Fibroblast of peridontal ligament (primary cell): ENCODE results near the gene PHLPP1.
A peak's percentile ranks its signal among the peaks of the same experiment; 100 is the strongest.

ENCODE experiments used
- DNase-seq: peaks from one replicate; pipeline ENCODE4 v3.0.0-alpha.2; 2010; ENCODE audit errors: extremely low read depth

PHLPP1 gene

DNA sequence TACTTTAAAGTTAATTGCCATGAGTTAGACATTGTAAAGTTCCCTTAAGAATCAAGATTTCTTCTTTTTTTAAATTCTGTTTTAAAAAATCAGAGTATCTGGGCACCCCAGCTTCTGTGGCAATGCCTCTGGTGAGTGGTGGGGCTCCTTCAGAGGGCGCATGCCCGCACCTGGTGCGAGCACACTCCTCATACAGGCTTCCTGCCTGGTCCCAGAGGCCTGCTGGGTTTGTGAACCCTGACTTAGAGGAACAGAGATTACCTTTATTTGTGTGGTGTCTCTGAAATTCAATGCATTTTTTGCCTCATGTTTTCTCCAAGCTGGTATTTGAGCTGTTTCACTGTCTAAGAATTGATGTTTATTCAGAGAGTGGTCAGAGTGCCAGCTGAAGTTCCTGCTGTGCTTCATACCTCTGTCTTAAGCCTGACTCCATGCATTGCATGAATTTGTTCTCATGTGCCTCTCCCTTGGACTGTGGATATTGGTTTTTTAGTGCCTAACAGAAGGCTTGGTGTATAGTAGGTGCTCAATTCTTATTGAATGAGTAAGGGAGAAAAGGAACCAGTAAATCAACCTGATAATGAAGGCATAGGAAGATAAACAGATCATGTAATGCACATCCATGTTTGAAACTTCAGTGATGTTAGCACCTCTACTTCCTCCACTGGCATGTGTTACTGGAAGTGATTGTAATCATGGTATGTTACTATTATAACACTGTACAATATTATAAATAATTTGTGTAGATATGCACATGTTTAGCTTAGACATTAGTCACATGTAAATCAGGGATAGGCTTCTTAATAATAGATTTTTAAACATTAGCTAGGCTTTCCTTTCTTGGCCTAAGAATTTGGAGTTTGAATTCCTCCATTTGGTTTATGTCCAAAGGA, 29.0 kb downstream of the PHLPP1 start:
- no peak for DNase-seq

DNA sequence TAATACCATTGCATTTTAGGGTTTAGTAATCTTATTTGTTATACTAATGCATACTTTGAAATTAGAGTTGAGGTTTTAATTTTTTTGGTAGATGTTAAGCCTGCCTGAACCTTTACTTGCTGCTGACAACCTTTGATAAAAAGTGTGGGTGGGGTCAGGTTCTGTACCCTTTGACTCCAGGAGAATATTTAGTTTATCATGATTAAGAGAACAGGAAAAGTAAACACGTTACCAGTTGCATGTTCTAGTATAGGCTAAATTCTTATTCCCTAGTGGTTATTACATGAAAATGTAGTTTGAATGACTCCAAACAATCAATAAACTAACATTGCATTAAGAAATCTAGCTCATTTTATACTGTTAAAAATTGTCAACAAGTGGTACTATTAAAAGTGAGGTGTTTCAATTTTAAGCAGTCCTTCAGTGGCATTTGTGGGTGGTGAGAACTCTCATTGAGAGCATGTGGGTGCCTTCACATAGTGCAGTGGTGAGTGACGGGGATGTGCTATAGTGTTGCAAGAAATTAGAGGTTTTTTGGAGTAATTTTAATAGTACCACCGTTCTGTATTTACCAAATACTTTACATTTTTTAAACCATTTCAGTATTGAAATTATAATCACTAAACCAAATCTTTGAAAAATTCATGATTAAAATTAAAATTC, 29.9 kb downstream of the PHLPP1 start:
- no peak for DNase-seq

DNA sequence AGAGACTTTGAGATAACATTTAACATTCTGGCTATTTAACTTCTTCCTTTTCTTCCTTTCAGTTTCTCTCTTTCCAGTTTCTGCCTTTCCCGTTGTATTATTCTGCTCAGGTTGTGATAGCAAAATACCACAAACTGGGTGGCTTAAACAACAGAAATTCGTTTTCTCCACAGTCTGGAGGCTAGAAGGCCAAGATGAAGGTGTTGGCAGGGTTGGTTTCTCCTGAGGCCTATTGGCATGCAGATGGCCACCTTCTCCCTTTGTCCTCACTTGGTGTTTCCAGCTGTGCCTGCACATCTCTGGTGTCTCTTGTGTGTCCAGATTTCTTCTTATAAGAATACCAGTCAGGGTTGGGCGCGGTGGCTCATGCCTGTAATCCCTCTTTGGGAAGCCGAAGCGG, 34.0 kb downstream of the PHLPP1 start:
- no peak for DNase-seq

DNA sequence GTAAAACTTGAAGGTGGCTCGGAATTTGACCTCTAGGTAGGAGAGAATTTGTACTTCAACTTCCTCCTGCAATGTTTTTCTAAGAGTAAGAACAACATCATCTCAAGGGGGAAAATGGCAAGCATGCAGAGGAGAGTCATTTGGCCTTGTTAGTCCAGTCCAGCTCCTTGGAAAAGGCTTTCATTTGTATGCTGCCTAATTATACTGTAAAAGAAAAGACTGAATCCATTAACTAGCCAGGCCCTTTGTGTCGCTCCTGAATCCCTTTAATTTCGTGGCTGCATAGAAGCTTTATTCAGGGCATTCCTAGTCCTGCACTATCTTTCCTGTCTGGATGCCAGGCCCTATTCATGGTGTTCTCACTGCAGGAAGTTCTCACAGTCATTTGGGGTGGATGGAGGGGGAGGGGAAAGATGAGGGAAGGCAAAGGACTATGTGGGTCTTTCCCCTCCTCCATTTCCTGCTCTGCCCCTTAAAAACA, 36.0 kb downstream of the PHLPP1 start:
- DNase-seq, result no peak

DNA sequence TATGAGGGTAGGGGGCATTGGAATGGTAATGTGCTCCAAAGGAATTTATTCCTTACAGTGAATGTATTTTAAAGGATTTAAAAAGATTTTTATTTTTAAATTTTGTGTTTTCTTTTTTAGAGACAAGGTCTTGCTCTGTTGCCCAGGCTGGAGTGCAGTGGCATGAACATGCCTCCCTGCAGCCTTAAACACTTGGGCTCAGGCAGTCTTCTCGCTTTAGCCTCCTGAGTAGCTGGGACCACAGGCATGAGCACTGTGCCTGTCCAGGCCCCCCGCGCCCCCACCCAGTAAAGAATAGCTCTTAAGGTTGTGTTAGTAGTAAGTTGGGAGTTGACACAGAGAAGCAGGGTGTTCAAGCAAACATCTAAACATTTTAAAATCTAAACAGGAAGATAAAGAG, 36.6 kb downstream of the PHLPP1 start:
- no peak for DNase-seq

DNA sequence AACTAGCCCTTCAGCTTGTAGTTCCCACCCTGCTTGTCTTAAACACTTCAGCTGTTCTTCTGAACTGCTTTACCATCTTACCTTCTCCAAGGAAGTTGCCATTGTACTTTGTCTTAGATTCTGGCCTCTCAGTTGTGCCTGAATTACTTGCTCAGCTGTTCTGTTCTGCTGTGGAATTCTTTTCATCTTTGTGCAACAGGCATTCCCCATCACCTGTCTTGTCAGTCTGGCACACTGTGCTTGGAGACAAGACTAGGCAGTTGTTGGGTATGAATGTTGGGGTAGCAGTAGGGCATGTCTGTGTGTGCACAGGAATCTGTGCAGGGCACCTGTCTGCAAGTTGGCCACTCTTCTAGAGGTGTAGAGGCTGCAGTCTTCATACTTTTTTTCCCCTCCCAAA, 38.7 kb downstream of the PHLPP1 start:
- no peak for DNase-seq

DNA sequence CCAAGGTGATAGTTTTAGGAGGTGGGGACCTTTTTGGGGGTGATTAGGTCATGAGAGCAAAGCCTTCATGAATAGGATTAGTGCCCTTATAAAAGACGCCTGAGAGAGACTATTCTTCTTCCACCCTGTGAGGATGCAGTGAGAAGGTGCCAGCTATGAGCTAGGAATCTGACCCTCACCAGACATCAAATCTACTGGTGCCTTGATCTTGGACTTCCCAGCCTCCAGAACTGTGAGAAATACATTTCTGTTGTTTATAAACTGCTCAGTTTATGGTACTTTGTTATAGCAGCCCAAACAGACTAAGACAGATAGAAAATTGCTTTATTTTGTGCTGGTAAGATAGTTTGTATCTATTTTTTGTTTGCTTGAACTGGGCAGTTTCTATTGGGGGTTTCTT, 40.1 kb downstream of the PHLPP1 start:
- DNase-seq, result no peak

DNA sequence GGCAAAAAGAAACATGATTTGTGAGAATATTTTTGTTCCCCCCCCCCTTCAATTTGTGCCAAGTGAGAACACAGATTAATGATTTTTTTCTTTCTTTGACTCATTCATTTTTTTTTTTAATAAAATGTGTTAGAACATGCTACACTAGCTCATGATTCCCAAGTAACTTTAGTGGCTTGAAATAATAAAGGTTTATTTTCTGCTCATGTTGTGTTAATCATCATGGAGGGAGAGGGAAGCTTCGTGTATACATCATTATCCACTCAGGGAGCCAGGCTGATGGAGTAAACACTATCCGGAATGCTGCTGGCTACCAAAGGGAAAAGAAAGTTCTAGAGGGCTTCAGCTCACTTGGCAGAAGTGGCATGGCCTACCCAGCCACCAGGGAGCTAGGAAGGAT, 40.6 kb downstream of the PHLPP1 start:
- no peak for DNase-seq

DNA sequence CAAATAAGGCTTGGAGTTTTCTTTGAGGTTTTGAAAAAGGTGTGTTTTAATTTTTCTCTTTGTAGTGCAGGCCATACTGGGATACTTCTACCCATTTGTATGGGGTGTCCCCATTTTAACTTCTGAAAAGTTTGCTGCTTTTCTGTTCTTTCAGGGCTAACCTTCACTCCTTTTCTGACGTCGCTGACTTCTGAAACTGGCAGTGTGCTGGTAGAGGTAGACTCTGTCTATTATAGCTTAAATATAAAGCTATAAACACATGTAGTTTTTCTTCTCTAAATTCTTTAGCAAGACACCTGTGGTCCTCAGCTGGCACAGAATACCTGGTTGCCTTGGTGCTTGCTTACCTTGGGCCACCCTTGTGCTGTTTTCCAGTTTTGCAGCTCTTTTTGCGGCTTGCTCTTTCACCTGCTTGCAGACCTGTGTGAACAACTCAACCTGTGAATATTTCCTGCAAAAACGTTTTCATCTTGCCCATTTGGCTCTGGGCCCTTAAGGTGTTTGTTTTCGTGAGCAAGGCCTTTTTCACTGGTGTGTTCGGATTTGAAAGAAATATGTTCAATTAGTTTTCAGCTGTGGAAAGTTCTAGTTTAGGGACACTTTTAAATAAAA, 42.2 kb downstream of the PHLPP1 start:
- no peak for DNase-seq

DNA sequence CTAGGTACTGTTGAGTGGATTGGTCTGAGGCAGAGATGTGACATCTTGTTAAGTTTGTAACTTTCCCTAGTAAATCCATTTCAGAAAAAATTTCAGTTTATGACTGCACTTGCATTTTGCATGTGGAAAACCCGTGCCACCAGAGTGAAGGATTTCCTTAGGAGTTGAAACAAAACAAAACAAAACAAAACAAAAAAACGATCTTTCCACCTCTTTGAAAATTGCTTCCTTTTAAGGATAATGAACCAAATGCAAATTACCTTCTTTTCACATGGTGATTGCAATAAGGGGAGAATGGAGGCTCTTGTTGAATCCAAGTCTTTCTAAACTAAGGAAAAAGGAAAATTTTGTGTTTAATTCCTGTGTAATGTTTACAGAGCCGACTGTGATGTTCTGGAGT, 43.2 kb downstream of the PHLPP1 start:
- no peak for DNase-seq

DNA sequence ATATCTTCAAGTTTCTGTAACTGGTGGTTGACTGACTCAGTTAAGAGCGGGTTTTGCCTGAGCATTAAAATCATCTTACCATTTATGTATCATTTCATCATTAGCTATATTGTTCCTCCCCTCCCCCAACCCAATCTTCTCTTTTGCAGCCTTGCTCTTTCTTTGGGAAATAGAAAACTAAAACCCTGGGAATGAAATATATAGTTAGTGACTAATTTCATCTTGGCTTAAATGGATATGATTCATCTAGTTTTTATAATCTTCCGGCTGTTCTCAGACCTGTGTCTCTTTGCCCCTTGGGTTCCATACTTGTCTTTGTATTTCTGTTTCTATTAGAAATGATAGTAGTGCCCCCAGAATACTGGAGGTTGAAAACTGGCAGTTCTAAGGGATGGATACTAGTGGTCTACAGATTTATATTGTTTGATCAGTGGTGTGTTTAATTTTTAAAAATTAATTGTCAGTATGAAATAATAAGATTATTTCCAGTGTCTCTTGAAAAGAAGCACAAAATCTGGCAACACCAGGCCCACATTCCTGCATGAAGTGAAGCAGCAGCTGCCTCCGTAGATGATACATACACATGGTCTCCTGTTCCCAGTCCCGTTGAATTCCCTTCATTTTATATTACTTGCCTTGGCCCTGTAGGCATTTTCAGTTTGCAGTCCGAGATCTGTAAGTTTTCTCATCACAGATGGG, 44.5 kb downstream of the PHLPP1 start:
- DNase-seq, result peak; percentile 59

DNA sequence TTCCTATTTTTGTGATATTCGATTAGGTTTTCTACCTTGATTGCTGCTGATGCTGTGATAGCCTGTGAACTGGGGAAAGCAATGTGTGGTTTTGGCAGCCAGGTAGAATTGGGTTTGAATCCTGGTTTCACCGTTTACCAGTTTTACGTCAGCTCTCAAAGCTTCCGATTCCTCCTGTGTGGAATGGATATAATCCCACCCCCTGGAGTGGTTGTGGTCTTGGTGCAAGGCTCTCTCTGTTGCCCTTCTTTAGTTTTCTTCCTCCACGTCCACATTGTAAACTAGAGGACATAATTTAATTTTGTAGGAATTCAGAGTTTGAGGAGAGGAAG, 45.0 kb downstream of the PHLPP1 start:
- DNase-seq, result no peak

DNA sequence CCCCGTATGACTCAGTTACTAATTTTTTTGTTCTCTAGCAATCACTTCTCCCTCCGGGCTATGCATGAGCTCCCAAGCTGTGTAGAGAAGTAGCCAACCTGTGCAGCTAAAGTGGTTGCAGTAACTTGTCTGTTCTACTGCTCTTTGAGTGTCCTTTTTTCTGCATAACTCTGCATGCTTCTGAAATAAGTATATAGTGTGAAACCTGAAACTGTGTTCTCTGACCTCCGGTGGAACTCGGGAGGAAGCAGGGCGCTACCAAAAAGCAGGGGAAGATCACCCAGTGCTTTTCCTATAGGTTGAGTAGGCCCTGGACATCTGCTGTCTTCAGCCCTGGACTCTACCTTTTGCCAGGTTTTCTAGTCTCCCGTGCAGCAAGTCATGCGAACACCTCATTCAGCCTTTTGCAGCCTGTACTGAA, 47.8 kb downstream of the PHLPP1 start:
- DNase-seq, result no peak

DNA sequence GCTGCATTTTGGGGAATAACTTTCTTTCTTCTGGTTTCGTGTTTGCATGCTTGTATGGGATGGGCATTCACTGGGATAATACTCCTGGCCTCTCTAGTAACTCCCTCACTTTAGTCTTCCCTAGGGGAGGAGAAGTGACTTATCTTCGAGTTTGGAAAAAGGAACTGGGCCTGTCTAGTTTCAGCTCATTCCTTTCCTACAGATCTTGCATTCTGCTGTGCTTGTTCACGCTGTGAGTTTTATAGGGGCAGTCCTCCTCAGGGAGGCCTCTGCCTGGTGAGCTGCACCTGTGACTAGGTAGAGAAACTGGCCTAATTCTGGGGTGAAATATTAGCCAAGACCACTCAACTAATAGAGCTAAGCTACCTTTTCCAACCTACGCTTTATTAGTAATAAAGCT, 50.9 kb downstream of the PHLPP1 start:
- DNase-seq, result no peak

DNA sequence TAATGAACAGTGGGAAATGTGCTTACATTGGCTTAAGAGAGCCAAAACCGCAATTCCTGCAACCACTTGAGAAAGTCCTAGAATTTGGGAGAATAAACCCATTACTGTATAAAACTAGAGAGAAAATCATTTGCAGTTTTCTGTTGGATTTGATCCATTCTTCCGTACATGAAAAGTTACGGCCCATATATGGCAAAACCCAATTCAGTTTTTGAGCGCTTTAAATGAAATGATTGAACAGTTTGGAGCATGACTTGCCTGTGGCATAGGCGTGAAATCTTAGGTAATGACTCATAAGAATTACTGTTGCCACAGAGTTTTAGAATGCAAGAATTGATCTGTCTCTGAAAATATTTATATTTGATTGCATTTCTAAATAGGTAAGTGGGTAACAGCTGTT, 52.0 kb downstream of the PHLPP1 start:
- peak; percentile 91 for DNase-seq

DNA sequence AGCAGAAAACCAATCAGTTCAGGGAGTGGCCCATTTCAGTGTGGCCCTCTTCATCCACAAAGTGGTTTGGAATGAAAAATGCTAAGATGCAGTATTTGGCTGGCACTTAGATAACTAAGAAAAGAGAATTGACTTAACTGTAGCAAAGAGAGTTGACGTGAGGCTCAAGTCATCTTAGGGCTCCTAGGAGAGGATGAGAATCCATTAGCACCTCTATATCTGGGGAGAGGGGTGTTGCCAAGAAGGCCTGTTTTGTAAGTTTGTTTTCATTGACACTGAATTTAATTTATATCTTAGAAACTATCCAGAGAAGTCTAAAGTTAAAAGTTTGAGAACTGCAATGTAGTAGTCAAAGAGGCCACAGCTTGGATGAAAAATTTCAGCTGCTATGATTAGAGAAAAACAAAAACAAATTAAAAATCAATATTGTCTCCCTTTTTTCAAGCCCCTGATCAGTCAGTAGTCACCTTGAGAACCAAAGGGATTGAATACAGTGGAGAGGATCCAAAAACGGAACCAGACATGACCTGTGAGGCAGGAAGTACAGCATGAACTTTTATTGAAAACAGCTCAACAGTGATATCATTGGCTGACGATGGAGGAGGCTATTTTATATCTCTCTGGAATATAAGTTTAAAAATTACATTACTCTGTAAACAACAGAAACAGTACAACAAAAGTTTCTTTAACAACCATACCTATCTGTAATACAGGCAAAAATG, 52.7 kb downstream of the PHLPP1 start:
- no peak for DNase-seq

DNA sequence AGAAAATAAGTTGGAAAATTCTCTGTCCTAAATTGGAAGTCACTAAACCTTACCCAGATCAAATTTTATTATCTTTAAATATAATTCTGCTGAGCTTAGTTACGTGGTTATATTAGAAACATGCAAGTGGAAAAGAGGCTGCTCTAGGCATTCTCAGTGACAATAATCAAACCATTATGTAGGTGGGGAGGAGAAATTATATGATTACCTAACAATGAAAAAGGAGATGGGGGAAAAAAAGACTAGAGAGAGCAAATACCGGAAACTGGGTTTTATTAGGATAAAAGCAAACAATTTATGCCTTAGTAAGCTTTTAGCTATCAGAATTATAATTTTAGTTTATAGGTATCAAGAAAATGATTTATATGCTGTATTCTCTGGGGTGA, 53.2 kb downstream of the PHLPP1 start:
- DNase-seq, result no peak

DNA sequence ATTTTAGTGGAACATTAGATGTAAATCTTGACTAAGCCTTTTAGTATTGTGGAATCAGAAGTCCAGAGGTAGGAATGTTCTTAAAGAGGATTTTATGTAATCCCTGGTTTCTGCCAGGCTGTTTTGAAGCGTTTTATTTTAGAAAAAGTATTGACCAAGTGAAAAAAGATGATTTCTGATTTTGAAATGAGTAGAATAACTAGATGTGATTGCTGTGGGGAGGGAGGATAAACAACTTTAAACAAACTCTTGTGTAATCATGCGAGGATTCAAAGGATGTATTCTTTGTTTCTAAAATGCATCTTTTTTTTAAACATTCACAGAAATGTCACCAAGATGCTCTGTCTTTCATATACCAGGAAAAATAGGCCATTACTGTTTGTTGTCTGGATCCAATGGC, 53.9 kb downstream of the PHLPP1 start:
- peak; percentile 61 for DNase-seq

DNA sequence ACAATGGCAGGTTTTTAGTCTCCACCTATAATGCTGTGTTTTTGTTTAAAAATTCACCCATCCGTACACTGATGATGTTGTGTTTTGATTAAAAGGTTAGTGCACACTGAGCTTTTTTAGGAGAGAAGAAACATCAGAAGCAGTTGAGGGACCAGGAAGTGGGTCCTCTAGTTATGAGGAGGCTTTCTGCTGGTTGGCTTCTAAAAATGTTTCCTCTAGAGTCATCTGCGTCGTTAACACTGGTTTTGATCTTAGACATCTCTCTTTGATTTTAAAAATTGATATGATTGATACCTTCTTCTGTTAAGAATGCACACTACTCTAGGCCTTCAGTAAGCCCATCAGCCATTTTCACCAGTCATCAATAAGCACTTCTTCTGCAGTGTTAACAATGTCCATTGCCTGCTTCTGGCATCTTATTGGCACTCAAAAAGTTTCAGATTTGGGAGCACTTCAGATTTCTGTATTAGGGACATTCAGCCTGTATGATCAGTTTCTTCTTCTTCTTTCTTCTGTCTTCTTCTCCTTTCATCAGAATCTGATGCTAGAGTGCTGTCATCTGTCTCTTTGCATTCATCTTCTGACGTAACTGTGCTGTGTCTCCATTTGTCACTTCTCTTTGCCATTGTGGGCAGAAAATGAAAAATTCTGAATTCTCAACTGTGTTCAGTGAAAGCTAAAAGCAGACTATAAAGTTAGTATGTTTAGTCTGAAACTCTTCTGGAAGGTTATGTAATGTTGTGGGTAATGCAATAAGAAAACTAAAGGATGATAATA, 56.3 kb downstream of the PHLPP1 start:
- no peak for DNase-seq

DNA sequence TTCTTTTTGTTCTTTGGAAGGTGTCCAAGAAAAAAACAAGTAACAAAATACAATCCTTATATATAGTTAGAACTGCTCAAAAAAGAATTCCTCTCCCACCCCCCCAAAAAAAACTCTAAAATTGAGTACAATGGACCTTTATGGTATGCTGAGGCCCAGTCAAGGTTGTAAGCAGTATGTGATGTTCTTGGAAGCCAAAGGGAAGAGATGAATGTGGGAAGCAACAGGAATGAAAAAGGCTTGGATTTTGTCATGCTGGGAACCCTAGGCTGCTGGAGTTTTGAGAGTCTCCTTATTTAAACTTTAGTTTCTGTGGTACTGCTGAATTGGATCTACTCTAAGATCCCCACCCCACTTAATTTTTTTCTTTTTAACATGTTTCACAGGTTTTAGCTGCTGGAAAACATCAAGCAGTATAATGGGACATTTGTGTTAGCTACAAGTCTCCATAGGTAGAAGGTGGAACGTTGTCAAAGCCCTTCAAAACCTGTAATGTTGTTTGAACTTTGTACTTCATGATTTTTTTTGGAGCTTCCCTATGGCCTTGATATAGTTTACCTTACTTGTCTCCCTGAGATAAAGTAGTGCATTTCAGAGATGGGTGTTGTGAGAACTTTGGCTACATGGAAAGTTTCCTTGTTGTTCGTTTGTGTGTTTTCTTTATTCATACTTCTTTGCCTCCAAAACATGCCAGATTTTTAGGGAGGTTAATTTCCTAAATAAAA, 57.7 kb downstream of the PHLPP1 start:
- DNase-seq, result no peak
